DND-41 (cell line): ENCODE measurements around the gene AKR7A2.

Experiments
- ATAC-seq: fragments of 200-7000 bp; cut with Tn5 transposase; 3 replicates; pipeline ENCODE4 v1.9.1; 2021; ENCODE audit warnings: low read depth; ENCODE audit not compliant: insufficient read depth
- DNase-seq: peaks from one replicate; pipeline ENCODE4 v3.0.0-alpha.2; 2020
- H2AFZ ChIP-seq: 2 replicates; pipeline ENCODE4 v1.6.0; 2012; ENCODE audit warnings: low read depth, low read length
- H3K27ac ChIP-seq: 2 replicates; pipeline ENCODE4 v1.5.1; 2012; ENCODE audit warnings: low read length, inconsistent platforms
- H3K27me3 ChIP-seq: fragments of 200-600 bp; sonication (generic); 2 replicates; pipeline ENCODE4 v1.6.0; 2012; ENCODE audit warnings: low read length, mild to moderate bottlenecking, inconsistent platforms; ENCODE audit not compliant: insufficient read depth, poor library complexity
- H3K36me3 ChIP-seq: 2 replicates; pipeline ENCODE4 v1.5.1; 2012; ENCODE audit warnings: low read length, inconsistent platforms; ENCODE audit not compliant: insufficient read depth
- H3K4me1 ChIP-seq: 2 replicates; pipeline ENCODE4 v1.5.1; 2012; ENCODE audit warnings: mild to moderate bottlenecking, low read length; ENCODE audit not compliant: insufficient read depth
- H3K4me2 ChIP-seq: 2 replicates; pipeline ENCODE4 v1.6.0; 2012; ENCODE audit warnings: mild to moderate bottlenecking, moderate library complexity, low read length, inconsistent platforms; ENCODE audit not compliant: insufficient read depth
- H3K4me3 ChIP-seq, 2 experiments: fragments of 200-600 bp in 1 of 2; shearing (Covaris generic) in 1 of 2; 2 replicates each; pipeline ENCODE4 v1.5.1; 2012 to 2016; ENCODE audit warnings: inconsistent platforms in 2 of 2, low read length in 2 of 2, mild to moderate bottlenecking in 2 of 2, low read depth in 1 of 2, moderate library complexity in 1 of 2
- H3K79me2 ChIP-seq: 2 replicates; pipeline ENCODE4 v1.6.0; 2012; ENCODE audit warnings: low read length, inconsistent platforms; ENCODE audit not compliant: insufficient read depth
- H3K9ac ChIP-seq: 2 replicates; pipeline ENCODE4 v1.6.0; 2012; ENCODE audit warnings: low read depth, mild to moderate bottlenecking, inconsistent platforms, low read length, moderate library complexity
- H3K9me3 ChIP-seq: 2 replicates; pipeline ENCODE4 v1.5.1; 2012; ENCODE audit warnings: low read length, moderate library complexity, mild to moderate bottlenecking, inconsistent platforms; ENCODE audit not compliant: insufficient read depth, severe bottlenecking
- H4K20me1 ChIP-seq: 2 replicates; pipeline ENCODE4 v1.6.0; 2012; ENCODE audit warnings: low read length; ENCODE audit not compliant: insufficient read depth
- CTCF ChIP-seq: IDR thresholded peaks from 2 replicates; pipeline ENCODE4 v1.5.1; 2012; ENCODE audit warnings: borderline replicate concordance, low read length, moderate library complexity, mild to moderate bottlenecking; ENCODE audit not compliant: poor library complexity, severe bottlenecking; ENCODE audit errors: extremely low read depth
- EZH2 ChIP-seq: IDR thresholded peaks from 3 replicates; pipeline ENCODE4 v1.6.1; 2012; ENCODE audit warnings: borderline replicate concordance, low read depth, mild to moderate bottlenecking, moderate library complexity, low read length, inconsistent platforms; ENCODE audit not compliant: severe bottlenecking

AKR7A2 gene

GRCh38 chr1:19341201-19342061, 29.5 kb upstream of the AKR7A2 start:
- DNase-seq (peak; percentile 69), ATAC-seq (peak; percentile 78)
- Histone ChIP-seq H3K4me3 (no peak overlapping the region), H3K9ac (no peak overlapping the region), H3K79me2 (no peaks in the 10 kb centered on the region), H3K36me3 (peaks cover 60% of the 10 kb centered on the region), H3K27me3 (no peaks in the 10 kb centered on the region), H2AFZ (no peak overlapping the region), H3K27ac (no peak overlapping the region), H3K4me1 (no peaks in the 10 kb centered on the region), H3K9me3 (no peaks in the 10 kb centered on the region), H3K4me2 (no peak overlapping the region), H4K20me1 (0 out of 2 replicates have a peak, but pooled peaks cover 18% of the 10 kb centered on the region)
- TF ChIP-seq CTCF (peak; percentile 91), EZH2 (no peak)

DNA sequence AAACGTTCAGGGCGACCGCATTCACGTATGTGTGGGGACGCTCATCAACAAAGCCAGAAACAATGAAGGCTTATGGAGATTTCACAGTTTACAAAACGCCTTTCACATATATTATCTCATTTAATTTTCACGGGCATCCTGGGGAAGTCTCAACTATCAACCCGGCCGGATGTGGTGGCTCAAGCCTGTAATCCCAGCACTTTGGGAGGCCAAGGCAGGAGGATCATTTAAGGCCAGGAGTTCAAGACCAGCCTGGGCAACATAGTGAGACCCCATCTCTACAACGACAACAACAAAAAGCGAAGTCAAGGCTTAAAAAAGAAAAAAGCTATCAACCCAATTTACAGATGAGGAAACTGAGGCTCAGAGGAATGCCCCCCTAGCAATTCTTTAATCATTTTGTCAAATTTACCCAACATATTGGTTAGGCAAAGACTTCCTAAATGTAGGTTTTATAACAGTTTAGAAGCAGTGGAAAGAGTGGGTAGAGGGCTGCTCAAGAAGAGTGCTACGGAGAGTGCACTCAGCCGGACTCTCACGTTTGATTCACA, 28.5 kb upstream of the AKR7A2 start:
- Histone ChIP-seq H3K9ac (no peak overlapping the region), H3K4me3 (no peak overlapping the region), H3K4me1 (no peaks in the 10 kb centered on the region), H3K4me2 (no peak overlapping the region), H3K27me3 (no peaks in the 10 kb centered on the region), H3K27ac (no peak overlapping the region), H2AFZ (no peak overlapping the region), H3K9me3 (no peaks in the 10 kb centered on the region), H4K20me1 (0 out of 2 replicates have a peak, but pooled peaks cover 18% of the 10 kb centered on the region), H3K36me3 (peaks cover 56% of the 10 kb centered on the region), H3K79me2 (no peaks in the 10 kb centered on the region)
- ATAC-seq = no peak
- no peak for DNase-seq
- TF ChIP-seq CTCF (no peak), EZH2 (no peak)

GRCh38 chr1:19339214-19339861, 27.4 kb upstream of the AKR7A2 start:
- Histone ChIP-seq H3K9me3 (no peaks in the 10 kb centered on the region), H4K20me1 (0 out of 2 replicates have a peak, but pooled peaks cover 13% of the 10 kb centered on the region), H3K79me2 (no peaks in the 10 kb centered on the region), H3K36me3 (peaks cover 45% of the 10 kb centered on the region), H3K27me3 (no peaks in the 10 kb centered on the region), H3K4me2 (no peak overlapping the region), H3K4me3 (no peak overlapping the region), H3K4me1 (no peaks in the 10 kb centered on the region), H2AFZ (no peak overlapping the region), H3K9ac (no peak overlapping the region), H3K27ac (no peak overlapping the region)
- no peak for TF ChIP-seq EZH2
- TF ChIP-seq CTCF = no peak
- DNase-seq (no peak), ATAC-seq (no peak)
